IMR-90 (cell line): ENCODE results near the gene ELK3. TPM values are rescaled to one million over a fixed set of nuclear protein-coding genes. Genes with fewer than 3 reads are reported as not detected.

Experiments used
- ATAC-seq: fragments of 200-7000 bp; cut with Tn5 transposase; 2 replicates; pipeline ENCODE4 v1.9.1; 2020; ENCODE audit warnings: low read depth, mild to moderate bottlenecking, moderate library complexity
- BruUV-seq: library from RNA; stranded (reverse); fragments of 400-500 nt; replicated peaks from 2 replicates; lab custom pipeline; 2021; lab: Mats Ljungman, UMichigan
- CTCF ChIA-PET: fragments of 300-600 bp; formaldehyde crosslinking; extraction: SDS; loops from one replicate; lab custom pipeline; 2021; ENCODE audit warnings: antibody characterized with exemption; lab: Yijun Ruan, JAX
- POLR2A ChIA-PET: fragments of 300-600 bp; sonication (Branson Sonifier 250); formaldehyde crosslinking; loops from one replicate; lab custom pipeline; 2022; ENCODE audit warnings: antibody characterized with exemption; ENCODE audit not compliant: unreplicated experiment; lab: Charles Lee
- DNase-seq: peaks from one replicate; pipeline ENCODE4 v3.0.0; 2013
- H2AFZ ChIP-seq: replicated peaks from 2 replicates; pipeline ENCODE3; 2013; ENCODE audit warnings: low read length, mild to moderate bottlenecking; ENCODE audit not compliant: poor library complexity
- H2AK5ac ChIP-seq: 2 replicates; pipeline ENCODE4 v1.6.1; 2013; ENCODE audit warnings: low read depth, low read length, inconsistent platforms
- H2AK9ac ChIP-seq: replicated peaks from 2 replicates; pipeline ENCODE3; 2013; ENCODE audit warnings: mild to moderate bottlenecking, low read depth, low read length, moderate library complexity; ENCODE audit not compliant: poor library complexity
- H2BK120ac ChIP-seq: 2 replicates; pipeline ENCODE4 v1.6.1; 2013; ENCODE audit warnings: low read depth, low read length, inconsistent platforms
- H2BK15ac ChIP-seq: 3 replicates; pipeline ENCODE4 v1.6.1; 2013; ENCODE audit warnings: low read depth, low read length, inconsistent platforms
- H2BK20ac ChIP-seq: 2 replicates; pipeline ENCODE4 v1.6.1; 2013; ENCODE audit warnings: low read depth, mild to moderate bottlenecking, inconsistent platforms, low read length, moderate library complexity
- H2BK5ac ChIP-seq: 2 replicates; pipeline ENCODE4 v1.6.1; 2013; ENCODE audit warnings: mild to moderate bottlenecking, low read depth, low read length, inconsistent platforms; ENCODE audit not compliant: poor library complexity, severe bottlenecking
- H3K14ac ChIP-seq: replicated peaks from 2 replicates; pipeline ENCODE4 v1.6.1; 2013; ENCODE audit warnings: low read depth, low read length, inconsistent platforms
- H3K18ac ChIP-seq: 2 replicates; pipeline ENCODE4 v1.6.1; 2013; ENCODE audit warnings: low read depth, low read length, control low read depth
- H3K23ac ChIP-seq: 2 replicates; pipeline ENCODE4 v1.6.1; 2013; ENCODE audit warnings: low read depth, low read length, inconsistent platforms
- H3K27ac ChIP-seq: 2 replicates; pipeline ENCODE4 v1.5.1; 2013; ENCODE audit warnings: mild to moderate bottlenecking, control low read depth, low read length; ENCODE audit not compliant: insufficient read depth
- H3K27me3 ChIP-seq: 2 replicates; pipeline ENCODE4 v1.6.1; 2013; ENCODE audit warnings: low read length; ENCODE audit not compliant: control insufficient read depth, insufficient read depth
- H3K36me3 ChIP-seq: 2 replicates; pipeline ENCODE4 v1.6.1; 2013; ENCODE audit warnings: low read length, mixed read lengths; ENCODE audit not compliant: control insufficient read depth, insufficient read depth
- H3K4ac ChIP-seq: 2 replicates; pipeline ENCODE4 v1.6.1; 2013; ENCODE audit warnings: low read depth, low read length, inconsistent platforms
- H3K4me1 ChIP-seq: 2 replicates; pipeline ENCODE4 v1.6.1; 2013; ENCODE audit warnings: low read length, mixed read lengths; ENCODE audit not compliant: control insufficient read depth, insufficient read depth
- H3K4me2 ChIP-seq: 2 replicates; pipeline ENCODE4 v1.6.1; 2013; ENCODE audit warnings: low read depth, mild to moderate bottlenecking, control low read depth, low read length, moderate library complexity
- H3K4me3 ChIP-seq: 2 replicates; pipeline ENCODE4 v1.5.1; 2013; ENCODE audit warnings: low read depth, mild to moderate bottlenecking, control low read depth, low read length, moderate library complexity; ENCODE audit not compliant: insufficient read depth
- H3K56ac ChIP-seq: 2 replicates; pipeline ENCODE4 v1.6.1; 2013; ENCODE audit warnings: low read length, inconsistent platforms; ENCODE audit not compliant: insufficient read depth; ENCODE audit errors: extremely low read depth
- H3K79me1 ChIP-seq, 2 experiments: 2 replicates each; pipeline ENCODE4 v1.6.1; 2013; ENCODE audit warnings: low read length in 2 of 2, inconsistent platforms in 1 of 2, low read depth in 1 of 2
- H3K9ac ChIP-seq: 2 replicates; pipeline ENCODE4 v1.6.1; 2013; ENCODE audit warnings: low read depth, low read length, control low read depth
- H3K9me1 ChIP-seq: 2 replicates; pipeline ENCODE4 v1.6.1; 2013; ENCODE audit warnings: low read length, inconsistent platforms; ENCODE audit not compliant: insufficient read depth
- H3K9me3 ChIP-seq: 2 replicates; pipeline ENCODE4 v1.6.1; 2013; ENCODE audit warnings: low read length; ENCODE audit not compliant: control insufficient read depth, insufficient read depth
- H4K20me1 ChIP-seq: 2 replicates; pipeline ENCODE4 v1.6.1; 2013; ENCODE audit warnings: low read length, inconsistent platforms; ENCODE audit not compliant: insufficient read depth
- H4K5ac ChIP-seq: 2 replicates; pipeline ENCODE4 v1.6.1; 2013; ENCODE audit warnings: mild to moderate bottlenecking, low read depth, low read length, control low read depth
- H4K8ac ChIP-seq, 2 experiments: 2 replicates each; pipeline ENCODE4 v1.6.1; 2013; ENCODE audit warnings: low read depth in 2 of 2, low read length in 2 of 2, control low read depth in 1 of 2, inconsistent platforms in 1 of 2
- H4K91ac ChIP-seq: 2 replicates; pipeline ENCODE4 v1.6.1; 2013; ENCODE audit warnings: low read depth, low read length, inconsistent platforms; ENCODE audit not compliant: insufficient read depth
- BHLHE40 ChIP-seq: fragments of 150-350 bp; IDR thresholded peaks from 2 replicates; pipeline ENCODE4 v1.6.1; 2016; ENCODE audit warnings: mild to moderate bottlenecking, low read depth, low read length
- CEBPB ChIP-seq: IDR thresholded peaks from 2 replicates; pipeline ENCODE4 v1.6.1; 2012; ENCODE audit warnings: low read depth, low read length, improper control_type of control experiment
- CHD1 ChIP-seq: IDR thresholded peaks from 2 replicates; pipeline ENCODE4 v1.6.1; 2012; ENCODE audit warnings: low read depth, low read length, improper control_type of control experiment
- CTCF ChIP-seq: conservative IDR thresholded peaks from 2 replicates; pipeline ENCODE4 v1.5.1; 2012; ENCODE audit warnings: mild to moderate bottlenecking, low read depth, low read length, improper control_type of control experiment
- ELK1 ChIP-seq: fragments of 150-350 bp; IDR thresholded peaks from 2 replicates; pipeline ENCODE4 v1.6.1; 2016; ENCODE audit warnings: low read depth, mild to moderate bottlenecking, low read length, moderate library complexity, borderline replicate concordance
- FOS ChIP-seq: fragments of 150-350 bp; IDR thresholded peaks from 2 replicates; pipeline ENCODE4 v1.6.1; 2016; ENCODE audit warnings: low read depth, low read length
- MAFK ChIP-seq: IDR thresholded peaks from 2 replicates; pipeline ENCODE4 v1.6.1; 2012; ENCODE audit warnings: low read depth, low read length, improper control_type of control experiment
- MAZ ChIP-seq: IDR thresholded peaks from 2 replicates; pipeline ENCODE4 v1.6.1; 2012; ENCODE audit warnings: low read depth, mild to moderate bottlenecking, low read length, improper control_type of control experiment, moderate library complexity, borderline replicate concordance
- MXI1 ChIP-seq: IDR thresholded peaks from 2 replicates; pipeline ENCODE4 v1.6.1; 2012; ENCODE audit warnings: low read depth, mild to moderate bottlenecking, low read length, moderate library complexity, borderline replicate concordance
- NFE2L2 ChIP-seq: fragments of 150-350 bp; IDR thresholded peaks from 2 replicates; pipeline ENCODE4 v1.6.1; 2016; ENCODE audit warnings: low read depth, mild to moderate bottlenecking, low read length
- POLR2A ChIP-seq: IDR thresholded peaks from 2 replicates; pipeline ENCODE4 v1.6.1; 2012; ENCODE audit warnings: mild to moderate bottlenecking, low read depth, low read length
- RAD21 ChIP-seq: IDR thresholded peaks from 2 replicates; pipeline ENCODE4 v1.6.1; 2012; ENCODE audit warnings: low read length, improper control_type of control experiment
- RCOR1 ChIP-seq: IDR thresholded peaks from 2 replicates; pipeline ENCODE4 v1.6.1; 2012; ENCODE audit warnings: mild to moderate bottlenecking, low read length, improper control_type of control experiment; ENCODE audit not compliant: insufficient replicate concordance
- RFX5 ChIP-seq: IDR thresholded peaks from 2 replicates; pipeline ENCODE4 v1.8.0; 2012; ENCODE audit warnings: low read depth, mild to moderate bottlenecking, low read length, moderate library complexity
- SMC3 ChIP-seq: fragments of 150-350 bp; IDR thresholded peaks from 2 replicates; pipeline ENCODE4 v1.6.1; 2016; ENCODE audit warnings: low read depth, mild to moderate bottlenecking, antibody characterized with exemption, low read length, moderate library complexity
- USF2 ChIP-seq: fragments of 150-350 bp; IDR thresholded peaks from 2 replicates; pipeline ENCODE4 v1.6.1; 2017; ENCODE audit warnings: mild to moderate bottlenecking, antibody characterized with exemption, low read length, low read depth
- WGBS, 2 experiments: methylation state at CpG; one replicate each; pipeline versions ENCODE4 v1.1.5 to v1.1.7; 2013; ENCODE audit warnings: missing lambda C conversion rate in 2 of 2; ENCODE audit not compliant: insufficient read length in 1 of 2; ENCODE audit errors: extremely low coverage in 2 of 2; 5-methylcytosine and 5-hydroxymethylcytosine counted together
- dilution Hi-C: fragments of 300-500 bp; cut with HindIII; formaldehyde crosslinking; loops from one replicate; pipeline ENCODE4 v1.14.3; 2018; ENCODE audit warnings: low sequenced_read_pairs; ENCODE audit not compliant: unreplicated experiment
- in situ Hi-C: fragments of 300-500 bp; cut with MboI; formaldehyde crosslinking; loops from 3 replicates; pipeline ENCODE4 v1.14.3; 2019; ENCODE audit warnings: low sequenced_read_pairs, inconsistent platforms, mixed read lengths
- intact Hi-C: fragments of 100-400 bp; cut with micrococcal nuclease; formaldehyde crosslinking; loops from 2 replicates; pipeline ENCODE4 v1.10.0; 2022
- polyA plus RNA-seq, 3 experiments: library from polyadenylated mRNA; depleted of rRNA; stranded (reverse); fragments of >200 nt; gene quantifications; 2 replicates each; pipeline ENCODE4 v1.2.3, GENCODE V29; 2012; ENCODE audit warnings: low replicate concordance in 1 of 3
- total RNA-seq: library from RNA; depleted of rRNA; stranded (reverse); fragments of >200 nt; gene quantifications from 2 replicates; pipeline ENCODE4 v1.2.3, GENCODE V29; 2012

The ELK3 gene
- total and polyA plus RNA-seq, 2 of the 4 experiments (the other 2 are of a cell fraction): 14.5 to 27.5 TPM

- Histone ChIP-seq H3K27me3 (no peaks in the 10 kb centered on the region), H3K36me3 (peaks cover 21% of the 10 kb centered on the region), H4K8ac (no peak overlapping the region), H3K23ac (no peak overlapping the region), H3K56ac (no peak overlapping the region), H3K9me1 (peaks cover 4% of the 10 kb centered on the region; the same call in 1 of the 2 replicates), H3K4me2 (no peak overlapping the region), H3K27ac (no peak overlapping the region), H3K4ac (no peak overlapping the region), H2BK120ac (no peak overlapping the region), H4K20me1 (peaks cover 3% of the 10 kb centered on the region), H2BK20ac (no peak overlapping the region), H3K9me3 (no peaks in the 10 kb centered on the region), H3K14ac (no peak overlapping the region), H3K9ac (no peak overlapping the region), H3K79me1 (peaks cover 7 to 27% of the 10 kb centered on the region in 2 experiments), H2AFZ (no peak overlapping the region), H2BK15ac (no peak overlapping the region), H4K5ac (no peak overlapping the region), H3K18ac (no peak overlapping the region), H2BK5ac (no peak overlapping the region), H3K4me3 (no peak overlapping the region), H2AK5ac (no peak overlapping the region), H4K91ac (no peak overlapping the region), H2AK9ac (no peak overlapping the region), H3K4me1 (no peaks in the 10 kb centered on the region)
- in situ Hi-C loops (no loop called here), dilution Hi-C loops (no loop called here), intact Hi-C loops (no loop called here)
- WGBS, 2 experiments: no CpG with 5 or more reads among the region's 2 CpGs
- DNase-seq (no peak), ATAC-seq (peak; percentile 48; the same call in 1 of the 2 replicates)
- no peak for TF ChIP-seq CTCF
- TF ChIP-seq RCOR1: no peak
- no peak for TF ChIP-seq MAFK
- TF ChIP-seq ELK1: no peak
- no peak for TF ChIP-seq CEBPB
- no peak for TF ChIP-seq SMC3
- no peak for TF ChIP-seq RFX5
- TF ChIP-seq CHD1: no peak
- no peak for TF ChIP-seq MXI1
- TF ChIP-seq POLR2A: no peak
- TF ChIP-seq FOS: no peak
- TF ChIP-seq BHLHE40: no peak
- no peak for TF ChIP-seq RAD21
- no peak for TF ChIP-seq MAZ
- no peak for TF ChIP-seq USF2
- no peak for TF ChIP-seq NFE2L2
- no TSS peak for BruUV-seq
- ChIA-PET CTCF (no interaction called here), POLR2A (no interaction called here)
Measured at GRCh38 chr12:96302687-96303310, 108.6 kb downstream of the ELK3 start.
